OCI-LY1 (cell line): ENCODE measurements around the gene RBM28.

Source experiments
- EZH2 ChIP-seq: fragments of 200-600 bp; sonication (generic), shearing (Covaris generic); IDR thresholded peaks from 2 replicates; pipeline ENCODE4 v1.8.0; 2017; ENCODE audit warnings: borderline replicate concordance, mixed run types, mild to moderate bottlenecking, antibody characterized with exemption, low read length, moderate library complexity, mixed read lengths
- TF ChIP-seq, protein P1 (sequence below): fragments of 200-600 bp; sonication (generic), shearing (Covaris generic); IDR thresholded peaks from 2 replicates; pipeline ENCODE4 v1.5.1; 2017; ENCODE audit warnings: mild to moderate bottlenecking, antibody characterized with exemption, low read length, moderate library complexity, mixed read lengths

DNA sequence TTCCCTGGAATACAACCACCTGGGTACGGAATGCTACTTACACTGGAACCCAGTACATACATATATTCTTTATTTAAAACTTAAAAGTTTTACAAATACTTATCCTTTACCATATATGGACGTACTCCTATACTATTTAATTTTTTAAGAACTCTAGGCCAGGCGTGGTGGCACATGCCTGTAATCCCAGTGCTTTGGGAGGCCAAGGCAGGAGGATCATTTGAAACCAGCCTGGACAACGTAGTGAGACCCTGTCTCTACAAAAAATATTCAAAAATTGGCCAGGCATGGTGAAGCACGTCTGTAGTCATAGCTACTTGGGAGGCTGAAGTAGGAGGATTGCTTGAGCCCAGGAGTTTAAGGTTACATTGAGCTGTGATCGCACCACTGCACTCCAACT lies 2.0 kb downstream of the RBM28 start:
- TF ChIP-seq, protein P1, sequence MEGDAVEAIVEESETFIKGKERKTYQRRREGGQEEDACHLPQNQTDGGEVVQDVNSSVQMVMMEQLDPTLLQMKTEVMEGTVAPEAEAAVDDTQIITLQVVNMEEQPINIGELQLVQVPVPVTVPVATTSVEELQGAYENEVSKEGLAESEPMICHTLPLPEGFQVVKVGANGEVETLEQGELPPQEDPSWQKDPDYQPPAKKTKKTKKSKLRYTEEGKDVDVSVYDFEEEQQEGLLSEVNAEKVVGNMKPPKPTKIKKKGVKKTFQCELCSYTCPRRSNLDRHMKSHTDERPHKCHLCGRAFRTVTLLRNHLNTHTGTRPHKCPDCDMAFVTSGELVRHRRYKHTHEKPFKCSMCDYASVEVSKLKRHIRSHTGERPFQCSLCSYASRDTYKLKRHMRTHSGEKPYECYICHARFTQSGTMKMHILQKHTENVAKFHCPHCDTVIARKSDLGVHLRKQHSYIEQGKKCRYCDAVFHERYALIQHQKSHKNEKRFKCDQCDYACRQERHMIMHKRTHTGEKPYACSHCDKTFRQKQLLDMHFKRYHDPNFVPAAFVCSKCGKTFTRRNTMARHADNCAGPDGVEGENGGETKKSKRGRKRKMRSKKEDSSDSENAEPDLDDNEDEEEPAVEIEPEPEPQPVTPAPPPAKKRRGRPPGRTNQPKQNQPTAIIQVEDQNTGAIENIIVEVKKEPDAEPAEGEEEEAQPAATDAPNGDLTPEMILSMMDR = no peak
- no peak for TF ChIP-seq EZH2
